ENCODE results near the gene FYCO1. TPM values are rescaled to one million over a fixed set of nuclear protein-coding genes. Genes with fewer than 3 reads are reported as not detected.
"Not testable (repeated sequence)": the region's sequence is repeated elsewhere in the genome, so short reads cannot be mapped to it uniquely, and the experiment has no call there.

FYCO1 gene
- total and polyA plus RNA-seq, 9 of the 15 experiments (the other 6 are each of a cell fraction or from before 2014, with no cell fraction given), result 2.1 to 13.8 (median 7.4) TPM

- in situ Hi-C loops (cut with MboI); H3K4me3 ChIP-seq; BruUV-seq (replicated peaks); CTCF ChIA-PET (ENCODE audit: low intra/inter-chr PET ratio); intact Hi-C loops (cut with micrococcal nuclease); FAIRE-seq; H3K36me3 ChIP-seq (ENCODE audit: control insufficient read depth, insufficient read depth, low read length); POLR2A ChIA-PET; ATAC-seq; H4K20me1 ChIP-seq (replicated peaks; ENCODE audit: control insufficient read depth, insufficient read depth, low read length); DNase-seq (ENCODE audit: extremely low read depth in 1 of 4, low spot score in 3 of 4); H3K4me2 ChIP-seq (ENCODE audit: insufficient read depth, low read length); H3K9ac ChIP-seq (ENCODE audit: insufficient read depth in 1 of 2, low read depth in 2 of 2, low read length in 2 of 2); H3K9me1 ChIP-seq (ENCODE audit: control insufficient read depth, insufficient read depth, low read length); H3K9me3 ChIP-seq (replicated peaks; ENCODE audit: control insufficient read depth, insufficient read depth, low read depth, low read length); H3K27ac ChIP-seq (ENCODE audit: extremely low read depth, low read depth, low read length); H2AFZ ChIP-seq (ENCODE audit: low read depth, low read length): not testable (repeated sequence)
- Histone ChIP-seq H3K4me1 (replicated peaks in 1 of 2; ENCODE audit: control insufficient read depth in 2 of 2, insufficient read depth in 2 of 2, low read length in 2 of 2) (peaks cover 10 to 18% of the 10 kb centered on the region in 2 experiments), H3K79me2 (ENCODE audit: control insufficient read depth, insufficient read depth, low read length) (peaks cover 31% of the 10 kb centered on the region), H3K27me3 (ENCODE audit: control insufficient read depth in 2 of 2, insufficient read depth in 2 of 2, low read length in 2 of 2) (peaks cover 8 to 23% of the 10 kb centered on the region in 2 experiments; a peak in 4 of 5 replicates)
- WGBS (ENCODE audit: insufficient coverage, low coverage, missing lambda C conversion rate), result 25% methylated on average over 18 of the region's 19 CpGs
- 0 out of 2 replicates have a peak, but pooled peaks have one; percentile 30 for TF ChIP-seq L3MBTL2 (IDR thresholded peaks at IDR 0.05)
Measured at GRCh38 chr3:45997499-45997898, 1.9 kb upstream of the FYCO1 start.

GRCh38 chr3:45994419-45995235 is 997 bp downstream of the FYCO1 start:
- Histone ChIP-seq H3K9ac (ENCODE audit: insufficient read depth in 1 of 2, low read depth in 2 of 2, low read length in 2 of 2) (peak overlapping the region; percentile 90 to 99), H3K9me3 (replicated peaks; ENCODE audit: control insufficient read depth, insufficient read depth, low read depth, low read length) (no peaks in the 10 kb centered on the region), H2AFZ (ENCODE audit: low read depth, low read length) (peak overlapping the region; percentile 93), H3K4me2 (ENCODE audit: insufficient read depth, low read length) (peak overlapping the region; percentile 97), H3K9me1 (ENCODE audit: control insufficient read depth, insufficient read depth, low read length) (peaks cover 11% of the 10 kb centered on the region), H3K36me3 (ENCODE audit: control insufficient read depth, insufficient read depth, low read length) (peaks cover 11% of the 10 kb centered on the region; the same call in 1 of the 3 replicates), H3K27ac (ENCODE audit: extremely low read depth, low read depth, low read length) (peak overlapping the region; percentile 80), H4K20me1 (replicated peaks; ENCODE audit: control insufficient read depth, insufficient read depth, low read length) (no peaks in the 10 kb centered on the region), H3K79me2 (ENCODE audit: control insufficient read depth, insufficient read depth, low read length) (peaks cover 54% of the 10 kb centered on the region), H3K4me1 (replicated peaks in 1 of 2; ENCODE audit: control insufficient read depth in 2 of 2, insufficient read depth in 2 of 2, low read length in 2 of 2) (peaks cover 24 to 29% of the 10 kb centered on the region in 2 experiments), H3K4me3 (peak overlapping the region; percentile 95), H3K27me3 (ENCODE audit: control insufficient read depth in 2 of 2, insufficient read depth in 2 of 2, low read length in 2 of 2) (peaks cover 2 to 10% of the 10 kb centered on the region in 2 experiments; a peak in 2 of 5 replicates)
- no TSS peak for BruUV-seq (replicated peaks)
- in situ Hi-C loops (cut with MboI), result no loop called here
- 4% methylated on average over 16 of the region's 16 CpGs for WGBS (ENCODE audit: insufficient coverage, low coverage, missing lambda C conversion rate)
- ChIA-PET CTCF (ENCODE audit: low intra/inter-chr PET ratio) (no interaction called here), POLR2A (interaction anchor here (0.6 to 1.6 kb wide), 6 partner anchors 11 to 667 kb away, joined by 3 to 7 read pairs (median 4); no protein-coding TSS in a partner anchor)
- intact Hi-C loops (cut with micrococcal nuclease), result no loop called here
- DNase-seq (ENCODE audit: extremely low read depth in 1 of 4, low spot score in 3 of 4) (peak; percentile 52 to 76 (median 72)), ATAC-seq (peak; percentile 63), FAIRE-seq (no peak)
- TF ChIP-seq NRF1 (conservative IDR thresholded peaks at IDR 0.05 in 1 of 2, IDR thresholded peaks at IDR 0.05 in 1 of 2) (peak in 1 of 2 experiments; percentile 23; a peak in 1 of 4 replicates), MECOM (CRISPR knock-in tag; IDR thresholded peaks at IDR 0.05) (no peak), TAF1 (IDR thresholded peaks at IDR 0.05; ENCODE audit: control insufficient read depth, extremely low read depth, insufficient read depth, low read length, severe bottlenecking) (peak; percentile 5), FUS (optimal IDR thresholded peaks at IDR 0.05; ENCODE audit: low read depth, low read length) (no peak), NKRF (IDR thresholded peaks at IDR 0.05; ENCODE audit: borderline replicate concordance) (peak; percentile 70), ZFP1 (CRISPR knock-in tag; IDR thresholded peaks at IDR 0.05) (no peak), ZNF384 (IDR thresholded peaks at IDR 0.05; ENCODE audit: low read depth, low read length) (0 out of 2 replicates have a peak, but pooled peaks have one; percentile 48), MYC (IDR thresholded peaks at IDR 0.05; ENCODE audit: low read depth, low read length) (peak; percentile 74), MYC (CRISPR knock-in tag; IDR thresholded peaks at IDR 0.05; ENCODE audit: borderline replicate concordance, low read depth) (no peak), SNRNP70 (optimal IDR thresholded peaks at IDR 0.05; ENCODE audit: low read depth, low read length) (no peak), MXI1 (IDR thresholded peaks at IDR 0.05; ENCODE audit: low read depth, low read length) (0 out of 2 replicates have a peak, but pooled peaks have one; percentile 27), L3MBTL2 (IDR thresholded peaks at IDR 0.05) (peak; percentile 12; the same call in 1 of the 2 replicates)

All from K562 (cell line).